ENCODE data around the gene C6orf89.

- no peak for TF ChIP-seq CTCF (IDR thresholded peaks at IDR 0.05)
- TF ChIP-seq POLR2AphosphoS5 (IDR thresholded peaks at IDR 0.05): no peak
- TF ChIP-seq EP300 (IDR thresholded peaks at IDR 0.05; ENCODE audit: low read depth): no peak
- TF ChIP-seq POLR2A (IDR thresholded peaks at IDR 0.05): no peak
Observed at GRCh38 chr6:36936824-36937223, 51.1 kb downstream of the C6orf89 start.
